ENCODE results near the gene COL18A1. TPM values are rescaled to one million over a fixed set of nuclear protein-coding genes. Genes with fewer than 3 reads are reported as not detected.
A peak's percentile ranks its signal among the peaks of the same experiment; 100 is the strongest.

Gene COL18A1
- total and polyA plus RNA-seq, 4 donors: 44.9 to 308 (median 232) TPM

- Histone ChIP-seq H3K36me3 (ENCODE audit: control insufficient read depth in 4 of 4, insufficient read depth in 3 of 4, low read depth in 1 of 4, low read length in 3 of 4) (no peaks in the 10 kb centered on the region), H3K27ac (ENCODE audit: low read depth in 1 of 2, low read length in 2 of 2) (no peak overlapping the region), H3K9ac (ENCODE audit: low read depth in 1 of 2, low read length in 2 of 2) (no peak overlapping the region), H3K27me3 (ENCODE audit: control insufficient read depth in 4 of 4, insufficient read depth in 4 of 4, low read length in 3 of 4) (no peaks in the 10 kb centered on the region), H3K4me3 (ENCODE audit: low read depth in 1 of 3, low read length in 3 of 3) (no peak overlapping the region), H3K4me1 (ENCODE audit: control insufficient read depth in 4 of 4, insufficient read depth in 4 of 4, low read length in 3 of 4) (peaks cover 19 to 59% (median 36%) of the 10 kb centered on the region in 4 donors), H3K9me3 (ENCODE audit: control insufficient read depth in 4 of 4, low read length in 3 of 4) (no peaks in the 10 kb centered on the region)
- TF ChIP-seq REST (IDR thresholded peaks at IDR 0.05) (no peak), MAX (IDR thresholded peaks at IDR 0.05) (no peak), JUND (IDR thresholded peaks at IDR 0.05) (no peak), TAF1 (conservative IDR thresholded peaks at IDR 0.05) (no peak), YY1 (IDR thresholded peaks at IDR 0.05) (no peak), FOXA1 (IDR thresholded peaks at IDR 0.05) (no peak)
- no peak for DNase-seq (ENCODE audit: low spot score)
- 96% methylated on average over 27 of the region's 27 CpGs for WGBS
Measured at GRCh38 chr21:45537746-45538291, 132.9 kb downstream of the COL18A1 start.

- H3K36me3 ChIP-seq (ENCODE audit: control insufficient read depth in 4 of 4, insufficient read depth in 3 of 4, low read depth in 1 of 4, low read length in 3 of 4): no peaks in the 10 kb centered on the region
- no peak overlapping the region for H3K4me3 ChIP-seq (ENCODE audit: low read depth in 1 of 3, low read length in 3 of 3)
- H3K9ac ChIP-seq (ENCODE audit: low read depth in 1 of 2, low read length in 2 of 2): no peak overlapping the region
- no peaks in the 10 kb centered on the region for H3K27me3 ChIP-seq (ENCODE audit: control insufficient read depth in 4 of 4, insufficient read depth in 4 of 4, low read length in 3 of 4)
- 96% methylated on average over 31 of the region's 31 CpGs for WGBS
- no peak for TF ChIP-seq REST (IDR thresholded peaks at IDR 0.05)
- TF ChIP-seq FOXA2 (IDR thresholded peaks at IDR 0.05): no peak
- TF ChIP-seq JUND (IDR thresholded peaks at IDR 0.05): no peak
- TF ChIP-seq RXRA (IDR thresholded peaks at IDR 0.05): no peak
- TF ChIP-seq SP1 (IDR thresholded peaks at IDR 0.05): no peak
- TF ChIP-seq RAD21 (IDR thresholded peaks at IDR 0.05): no peak
- no peak for TF ChIP-seq EGR1 (IDR thresholded peaks at IDR 0.05; ENCODE audit: low read depth in 2 of 2)
- no peak for TF ChIP-seq CTCF (IDR thresholded peaks at IDR 0.05; ENCODE audit: low read depth, low read length, missing input control)
- no peak for TF ChIP-seq NR2F2 (IDR thresholded peaks at IDR 0.05)
- TF ChIP-seq GABPA (IDR thresholded peaks at IDR 0.05 in 1 of 2, conservative IDR thresholded peaks at IDR 0.05 in 1 of 2): no peak
- TF ChIP-seq HNF4A (conservative IDR thresholded peaks at IDR 0.05): no peak
- no peak for TF ChIP-seq ZBTB33 (IDR thresholded peaks at IDR 0.05)
- no peak for TF ChIP-seq FOXA1 (IDR thresholded peaks at IDR 0.05)
- no peak for TF ChIP-seq MAX (IDR thresholded peaks at IDR 0.05)
- TF ChIP-seq YY1 (IDR thresholded peaks at IDR 0.05): no peak
- no peak for TF ChIP-seq HNF4G (IDR thresholded peaks at IDR 0.05)
- no peak for TF ChIP-seq ATF3 (IDR thresholded peaks at IDR 0.05)
- no peak for TF ChIP-seq TAF1 (conservative IDR thresholded peaks at IDR 0.05)
- no peak for DNase-seq (ENCODE audit: low spot score)
- peaks cover 19 to 52% (median 29%) of the 10 kb centered on the region in 4 donors for H3K4me1 ChIP-seq (ENCODE audit: control insufficient read depth in 4 of 4, insufficient read depth in 4 of 4, low read length in 3 of 4)
- H3K9me3 ChIP-seq (ENCODE audit: control insufficient read depth in 4 of 4, low read length in 3 of 4): no peaks in the 10 kb centered on the region
- H3K27ac ChIP-seq (ENCODE audit: low read depth in 1 of 2, low read length in 2 of 2): peak overlapping the region in 1 of 2 donors; percentile 20
Measured at GRCh38 chr21:45538381-45539045, 133.5 kb downstream of the COL18A1 start.

All from liver (tissue), 9 donors.